ENCODE measurements around the gene S100A1.

GRCh38 chr1:153578936-153579335 lies 49.3 kb upstream of the S100A1 start:
- no peak for TF ChIP-seq CTCF (IDR thresholded peaks at IDR 0.05)
- no peak for TF ChIP-seq EP300 (IDR thresholded peaks at IDR 0.05)
- no peak for TF ChIP-seq POLR2A (IDR thresholded peaks at IDR 0.05)
